Sigmoid colon (tissue), 4 donors: ENCODE measurements around the gene ANKS4B.

Experiments
- POLR2AphosphoS5 ChIP-seq, 4 donors: sonication (generic); formaldehyde crosslinking; IDR thresholded peaks; one replicate each; pipeline ENCODE4 v1.6.1; 2017; ENCODE audit warnings: antibody characterized with exemption in 4 of 4
- TF ChIP-seq, protein P1 (sequence below), 4 experiments: fragments of 450-650 bp in 3 of 4; fragments of 200-600 bp in 1 of 4; IDR thresholded peaks; one replicate each; pipeline ENCODE4 v1.5.1; 2016 to 2019; ENCODE audit warnings: antibody characterized with exemption in 4 of 4, mild to moderate bottlenecking in 3 of 4, moderate library complexity in 2 of 4

DNA sequence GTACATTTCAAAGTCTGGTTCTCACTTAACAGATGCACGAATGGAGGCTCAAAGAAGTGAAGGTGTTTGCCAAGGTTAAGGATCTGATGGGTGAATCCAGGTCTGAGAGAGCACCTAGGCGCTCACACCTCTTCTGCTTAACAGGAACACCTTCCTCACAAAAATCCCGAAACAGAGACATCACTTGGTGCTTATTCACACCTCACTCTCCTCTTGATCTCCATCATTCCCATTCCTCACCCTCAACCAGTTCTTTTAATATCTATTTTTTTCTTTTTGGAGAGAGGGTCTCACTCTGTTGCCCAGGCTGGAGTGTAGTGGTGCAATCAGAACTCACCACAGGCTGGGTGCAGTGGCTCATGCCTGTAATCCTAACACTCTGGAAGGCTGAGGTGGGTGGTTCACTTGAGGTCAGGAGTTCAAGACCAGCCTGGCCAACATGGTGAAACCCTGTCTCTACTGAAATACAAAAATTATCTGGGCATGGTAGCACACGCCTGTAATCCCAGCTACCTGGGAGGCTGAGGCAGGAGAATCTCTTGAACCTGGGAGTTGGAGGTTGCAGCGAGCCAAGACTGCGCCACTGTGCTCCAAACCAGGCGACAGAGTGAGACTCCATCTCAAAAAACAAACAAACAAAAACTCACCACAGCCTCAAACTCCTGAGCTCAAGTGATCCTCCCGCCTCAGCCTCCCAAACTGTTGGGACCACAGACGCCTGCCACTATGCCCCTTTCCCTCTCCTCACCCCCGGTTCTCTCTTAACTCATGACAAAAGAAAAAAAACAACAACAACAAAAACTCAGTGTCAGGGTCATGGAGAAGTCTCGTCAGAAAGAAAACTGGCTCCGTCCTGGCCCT, 29.5 kb downstream of the ANKS4B start:
- TF ChIP-seq, protein P1, sequence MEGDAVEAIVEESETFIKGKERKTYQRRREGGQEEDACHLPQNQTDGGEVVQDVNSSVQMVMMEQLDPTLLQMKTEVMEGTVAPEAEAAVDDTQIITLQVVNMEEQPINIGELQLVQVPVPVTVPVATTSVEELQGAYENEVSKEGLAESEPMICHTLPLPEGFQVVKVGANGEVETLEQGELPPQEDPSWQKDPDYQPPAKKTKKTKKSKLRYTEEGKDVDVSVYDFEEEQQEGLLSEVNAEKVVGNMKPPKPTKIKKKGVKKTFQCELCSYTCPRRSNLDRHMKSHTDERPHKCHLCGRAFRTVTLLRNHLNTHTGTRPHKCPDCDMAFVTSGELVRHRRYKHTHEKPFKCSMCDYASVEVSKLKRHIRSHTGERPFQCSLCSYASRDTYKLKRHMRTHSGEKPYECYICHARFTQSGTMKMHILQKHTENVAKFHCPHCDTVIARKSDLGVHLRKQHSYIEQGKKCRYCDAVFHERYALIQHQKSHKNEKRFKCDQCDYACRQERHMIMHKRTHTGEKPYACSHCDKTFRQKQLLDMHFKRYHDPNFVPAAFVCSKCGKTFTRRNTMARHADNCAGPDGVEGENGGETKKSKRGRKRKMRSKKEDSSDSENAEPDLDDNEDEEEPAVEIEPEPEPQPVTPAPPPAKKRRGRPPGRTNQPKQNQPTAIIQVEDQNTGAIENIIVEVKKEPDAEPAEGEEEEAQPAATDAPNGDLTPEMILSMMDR (IDR thresholded peaks at IDR 0.05) = no peak
- TF ChIP-seq POLR2AphosphoS5 (IDR thresholded peaks at IDR 0.05) = no peak
